Sigmoid colon (tissue), 4 donors: ENCODE data around the gene SCAANT1.

ENCODE experiments used
- POLR2A ChIP-seq, 2 donors: fragments of 450-650 bp; IDR thresholded peaks; one replicate each; pipeline ENCODE4 v1.6.1; 2016; ENCODE audit warnings: antibody characterized with exemption in 2 of 2, mild to moderate bottlenecking in 2 of 2, moderate library complexity in 2 of 2
- POLR2AphosphoS5 ChIP-seq, 4 donors: sonication (generic); formaldehyde crosslinking; IDR thresholded peaks; one replicate each; pipeline ENCODE4 v1.6.1; 2017; ENCODE audit warnings: antibody characterized with exemption in 4 of 4
- TF ChIP-seq, protein P1 (sequence below), 4 experiments: fragments of 450-650 bp in 3 of 4; fragments of 200-600 bp in 1 of 4; IDR thresholded peaks; one replicate each; pipeline ENCODE4 v1.5.1; 2016 to 2019; ENCODE audit warnings: antibody characterized with exemption in 4 of 4, mild to moderate bottlenecking in 3 of 4, moderate library complexity in 2 of 4

DNA sequence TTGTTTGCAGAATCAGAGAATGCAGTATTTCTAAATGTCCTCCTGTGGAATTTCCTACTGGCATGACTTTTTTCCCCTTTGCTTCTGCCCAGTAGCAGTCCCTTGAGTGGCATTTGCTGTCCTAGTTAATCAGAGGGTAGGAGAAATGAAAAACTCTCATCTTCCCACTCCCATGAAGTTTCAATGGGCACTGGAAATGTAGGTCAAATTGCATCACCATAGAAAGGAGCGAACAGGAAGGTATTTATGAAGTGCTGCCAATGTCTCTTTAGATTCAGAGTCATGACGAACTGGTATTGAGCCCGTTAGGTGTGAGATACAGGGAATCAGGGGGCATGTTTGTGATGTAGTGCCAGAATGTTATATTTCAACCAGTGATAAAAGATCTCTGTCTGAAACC is 25.3 kb downstream of the SCAANT1 start:
- TF ChIP-seq, protein P1, sequence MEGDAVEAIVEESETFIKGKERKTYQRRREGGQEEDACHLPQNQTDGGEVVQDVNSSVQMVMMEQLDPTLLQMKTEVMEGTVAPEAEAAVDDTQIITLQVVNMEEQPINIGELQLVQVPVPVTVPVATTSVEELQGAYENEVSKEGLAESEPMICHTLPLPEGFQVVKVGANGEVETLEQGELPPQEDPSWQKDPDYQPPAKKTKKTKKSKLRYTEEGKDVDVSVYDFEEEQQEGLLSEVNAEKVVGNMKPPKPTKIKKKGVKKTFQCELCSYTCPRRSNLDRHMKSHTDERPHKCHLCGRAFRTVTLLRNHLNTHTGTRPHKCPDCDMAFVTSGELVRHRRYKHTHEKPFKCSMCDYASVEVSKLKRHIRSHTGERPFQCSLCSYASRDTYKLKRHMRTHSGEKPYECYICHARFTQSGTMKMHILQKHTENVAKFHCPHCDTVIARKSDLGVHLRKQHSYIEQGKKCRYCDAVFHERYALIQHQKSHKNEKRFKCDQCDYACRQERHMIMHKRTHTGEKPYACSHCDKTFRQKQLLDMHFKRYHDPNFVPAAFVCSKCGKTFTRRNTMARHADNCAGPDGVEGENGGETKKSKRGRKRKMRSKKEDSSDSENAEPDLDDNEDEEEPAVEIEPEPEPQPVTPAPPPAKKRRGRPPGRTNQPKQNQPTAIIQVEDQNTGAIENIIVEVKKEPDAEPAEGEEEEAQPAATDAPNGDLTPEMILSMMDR (IDR thresholded peaks at IDR 0.05): no peak
- no peak for TF ChIP-seq POLR2AphosphoS5 (IDR thresholded peaks at IDR 0.05)
- no peak for TF ChIP-seq POLR2A (IDR thresholded peaks at IDR 0.05)
